T-cell (primary cell): Measurements from ENCODE around the gene PLEKHM1. TPM values are rescaled to one million over a fixed set of nuclear protein-coding genes. Genes with fewer than 3 reads are reported as not detected.
A peak's percentile ranks its signal among the peaks of the same experiment; 100 is the strongest.
"Not testable (repeated sequence)": the region's sequence is repeated elsewhere in the genome, so short reads cannot be mapped to it uniquely, and the experiment has no call there.

Experiments used
- ATAC-seq, 4 experiments: fragments of 200-7000 bp in 3 of 4; fragments of 150-1000 bp in 1 of 4; cut with Tn5 transposase; replicated peaks in 1 of 4; 1 replicate in 3 of 4; 2 replicates in 1 of 4; pipeline ENCODE4 v1.10.0; 2021; ENCODE audit warnings: moderate library complexity in 3 of 4, mild to moderate bottlenecking in 2 of 4, moderate number of reproducible peaks in 1 of 4
- CTCF ChIA-PET, 2 donors: fragments of 300-600 bp; sonication (Branson Sonifier 250); formaldehyde crosslinking; loops; one replicate each; lab custom pipeline; 2022; ENCODE audit warnings: antibody characterized with exemption in 2 of 2; lab: Charles Lee
- POLR2A ChIA-PET, 2 donors: fragments of 300-600 bp; sonication (Branson Sonifier 250); formaldehyde crosslinking; loops; one replicate each; lab custom pipeline; 2022; ENCODE audit warnings: antibody characterized with exemption in 2 of 2; lab: Charles Lee
- DNase-seq, 35 experiments: peaks; one replicate each; pipeline versions ENCODE4 v3.0.0 to v3.0.0-alpha.2; 2013 to 2023
- H3K27ac ChIP-seq: one replicate; pipeline ENCODE4 v1.5.1; 2013; ENCODE audit warnings: low read length
- H3K27me3 ChIP-seq, 2 experiments: replicated peaks in 1 of 2; 1 replicate in 1 of 2; 2 replicates in 1 of 2; pipeline versions ENCODE4 v1.6.1 to v1.7.0; 2013; ENCODE audit warnings: low read length in 1 of 2, mixed read lengths in 1 of 2; ENCODE audit not compliant: control insufficient read depth in 2 of 2, insufficient read depth in 2 of 2; ENCODE audit errors: extremely low read depth in 1 of 2
- H3K36me3 ChIP-seq, 2 donors: 1 replicate in 1 of 2; 2 replicates in 1 of 2; pipeline versions ENCODE4 v1.6.1 to v1.7.0; 2013; ENCODE audit warnings: low read length in 1 of 2; ENCODE audit not compliant: control insufficient read depth in 2 of 2, insufficient read depth in 1 of 2; ENCODE audit errors: extremely low read depth in 1 of 2
- H3K4me1 ChIP-seq, 2 experiments: 1 replicate in 1 of 2; 2 replicates in 1 of 2; pipeline versions ENCODE4 v1.6.1 to v1.7.0; 2013; ENCODE audit warnings: low read length in 2 of 2, mixed read lengths in 1 of 2; ENCODE audit not compliant: insufficient read depth in 2 of 2, control insufficient read depth in 1 of 2; ENCODE audit errors: extremely low read depth in 1 of 2
- H3K4me3 ChIP-seq, 2 donors: 1 replicate in 1 of 2; 2 replicates in 1 of 2; pipeline versions ENCODE4 v1.5.1 to v1.7.0; 2013; ENCODE audit warnings: mild to moderate bottlenecking in 2 of 2, low read length in 1 of 2, moderate library complexity in 1 of 2; ENCODE audit not compliant: control insufficient read depth in 1 of 2; ENCODE audit errors: extremely low read depth in 1 of 2
- H3K9me3 ChIP-seq: 2 replicates; pipeline ENCODE4 v1.7.0; 2013
- H3K27ac Mint-ChIP-seq, 2 donors: one replicate each; pipeline ENCODE4 v1.8.0; 2020 to 2021; ENCODE audit warnings: mild to moderate bottlenecking in 2 of 2, mixed read lengths in 2 of 2
- H3K27me3 Mint-ChIP-seq, 2 donors: one replicate each; pipeline ENCODE4 v1.8.0; 2021 to 2022; ENCODE audit warnings: mixed read lengths in 2 of 2
- H3K36me3 Mint-ChIP-seq: one replicate; pipeline ENCODE4 v1.8.0; 2021; ENCODE audit warnings: mixed read lengths
- H3K4me1 Mint-ChIP-seq, 3 donors: one replicate each; pipeline ENCODE4 v1.8.0; 2020 to 2022; ENCODE audit warnings: mixed read lengths in 3 of 3, mild to moderate bottlenecking in 1 of 3
- H3K4me3 Mint-ChIP-seq, 3 donors: one replicate each; pipeline ENCODE4 v1.8.0; 2020 to 2022; ENCODE audit warnings: mild to moderate bottlenecking in 3 of 3, mixed read lengths in 3 of 3, moderate library complexity in 3 of 3
- H3K9me3 Mint-ChIP-seq, 3 donors: one replicate each; pipeline ENCODE4 v1.8.0; 2020 to 2022; ENCODE audit warnings: mixed read lengths in 3 of 3
- WGBS: methylation state at CpG from one replicate; pipeline ENCODE4 v1.1.5; 2013; ENCODE audit warnings: missing lambda C conversion rate; ENCODE audit not compliant: insufficient coverage; 5-methylcytosine and 5-hydroxymethylcytosine counted together
- total RNA-seq, 35 experiments: library from RNA in 6 of 35; stranded (reverse) in 6 of 35; fragments of 120-200 nt in 1 of 35; gene quantifications; one replicate each; pipeline versions ENCODE4 v1.2.1 to v1.2.4 and lab custom pipeline; 2013 to 2026

PLEKHM1 gene
- total RNA-seq, 5 donors from 2014 or later (not counting 1 experiment from before 2014, with no cell fraction given), result 77.8 to 105 (median 79.4) TPM

DNA sequence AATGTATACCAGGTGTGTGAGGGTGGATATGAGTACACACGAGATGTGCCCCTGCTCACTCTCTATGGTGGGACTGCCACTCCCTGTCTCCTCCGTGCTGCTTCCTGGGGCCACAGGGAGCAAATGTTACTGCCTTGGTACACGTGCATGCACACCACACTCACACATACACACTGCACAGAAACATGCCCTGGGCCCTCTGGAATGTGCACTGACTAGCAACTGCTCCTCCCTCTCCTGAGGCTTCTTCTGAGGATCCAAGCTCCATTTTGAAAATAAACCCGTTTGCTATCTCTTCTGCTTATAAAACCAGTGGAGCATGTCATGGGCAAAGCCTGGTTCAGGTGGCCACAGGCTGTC lies 21.3 kb downstream of the PLEKHM1 start:
- ATAC-seq, DNase-seq, H3K27ac Mint-ChIP-seq, H3K4me3 ChIP-seq, H3K4me1 ChIP-seq, POLR2A ChIA-PET, H3K4me3 Mint-ChIP-seq, H3K27me3 ChIP-seq, H3K27me3 Mint-ChIP-seq, H3K9me3 ChIP-seq, H3K9me3 Mint-ChIP-seq, H3K4me1 Mint-ChIP-seq, H3K27ac ChIP-seq, CTCF ChIA-PET: not testable (repeated sequence)
- 90% methylated on average over 2 of the region's 4 CpGs for WGBS
- H3K36me3 Mint-ChIP-seq, result peaks cover 19% of the 10 kb centered on the region
- H3K36me3 ChIP-seq, result peaks cover 0 to 16% of the 10 kb centered on the region in 2 donors

DNA sequence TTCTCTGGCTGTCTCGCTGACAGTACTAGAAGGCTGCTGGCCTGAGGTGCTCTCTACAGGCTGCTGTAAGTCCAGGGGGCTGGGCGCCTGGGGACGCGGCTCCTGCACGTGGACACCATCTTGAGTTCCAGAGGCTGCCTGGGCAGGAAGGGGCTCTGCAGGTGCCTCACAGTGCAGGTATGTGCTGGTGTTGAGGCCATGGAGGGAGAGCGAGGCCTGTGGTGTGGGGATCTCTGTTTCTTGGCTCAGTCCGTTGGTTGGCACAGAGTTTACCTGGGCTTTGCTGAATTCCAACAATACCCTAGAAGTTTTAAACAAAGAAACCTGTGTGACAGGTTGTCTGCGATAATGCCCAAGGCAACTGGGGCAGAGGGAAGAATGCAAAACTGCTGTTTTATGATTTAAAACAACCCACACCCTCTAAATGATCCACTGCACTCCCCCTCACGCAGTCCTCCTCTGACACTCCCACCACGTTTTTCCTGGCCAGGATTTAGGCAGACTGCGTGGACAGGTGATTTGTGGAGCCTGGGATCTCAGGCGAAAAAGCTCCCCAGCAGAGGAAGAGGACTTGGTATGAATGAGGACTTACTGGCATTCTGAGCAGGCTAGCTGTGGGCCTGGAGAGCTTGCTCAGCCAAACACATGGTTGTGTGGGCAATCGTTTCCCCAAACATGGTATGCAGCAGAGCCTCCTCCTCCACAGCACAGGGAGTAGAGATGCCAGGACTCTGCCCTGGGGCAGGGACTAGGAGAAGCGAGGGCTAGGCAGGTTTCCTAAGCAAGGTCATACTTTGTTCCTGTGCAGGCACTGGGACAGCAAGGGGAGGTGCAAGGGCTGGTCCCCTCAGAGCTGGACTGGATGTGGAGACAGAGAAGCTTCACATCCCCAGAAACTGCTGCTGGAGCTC lies 22.0 kb downstream of the PLEKHM1 start:
- ATAC-seq, H3K27ac Mint-ChIP-seq, H3K4me3 Mint-ChIP-seq, CTCF ChIA-PET, H3K9me3 Mint-ChIP-seq, H3K27me3 Mint-ChIP-seq, H3K27me3 ChIP-seq, H3K4me1 ChIP-seq, H3K4me1 Mint-ChIP-seq, H3K4me3 ChIP-seq, POLR2A ChIA-PET, H3K27ac ChIP-seq, DNase-seq, H3K9me3 ChIP-seq: not testable (repeated sequence)
- H3K36me3 Mint-ChIP-seq, result peaks cover 19% of the 10 kb centered on the region
- 100% methylated on average over 1 of the region's 14 CpGs for WGBS
- peaks cover 0 to 16% of the 10 kb centered on the region in 2 donors for H3K36me3 ChIP-seq

DNA sequence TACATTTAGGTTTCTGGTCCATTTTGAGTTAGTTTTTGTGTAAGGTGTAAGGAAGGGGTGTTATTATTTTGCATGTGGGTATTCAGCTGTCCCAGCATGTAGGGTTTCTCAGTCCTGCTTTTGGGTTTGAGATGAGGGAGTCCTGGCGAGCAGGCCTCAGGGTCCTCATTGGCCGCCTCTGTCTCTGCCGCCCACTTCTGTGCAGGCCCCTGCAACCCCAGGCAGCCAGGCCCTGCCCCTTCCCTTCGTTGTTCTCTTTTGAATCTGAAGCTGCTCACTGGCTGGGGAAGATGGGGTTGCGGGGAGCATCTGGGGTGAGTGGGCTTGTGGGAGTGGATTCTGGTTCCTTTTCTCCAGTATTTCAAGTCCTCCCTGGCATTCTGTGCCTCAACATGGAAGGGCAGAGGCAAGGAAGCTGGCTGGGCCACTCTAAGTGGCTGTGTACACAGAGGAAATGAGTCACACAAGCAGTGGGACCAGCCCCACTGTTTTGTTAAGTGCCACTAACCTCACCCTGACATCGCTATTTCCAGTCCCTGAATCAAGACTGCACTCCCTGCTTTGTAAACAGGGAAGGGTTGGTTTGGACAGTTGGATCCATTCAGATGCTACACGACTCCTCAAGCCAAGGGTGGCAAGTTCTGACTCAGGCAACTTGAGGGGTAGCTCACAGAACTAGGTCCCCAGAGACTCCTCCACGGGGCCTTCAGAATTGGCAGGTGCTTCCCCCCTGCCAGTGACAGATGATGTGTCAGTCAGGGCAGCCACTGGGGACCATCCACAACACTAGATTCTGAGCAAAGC lies 28.8 kb downstream of the PLEKHM1 start:
- peak in 2 of 35 experiments; percentile 17 to 22 for DNase-seq
- H3K4me3 Mint-ChIP-seq, CTCF ChIA-PET, POLR2A ChIA-PET, H3K9me3 ChIP-seq, H3K27me3 ChIP-seq, H3K36me3 ChIP-seq, H3K9me3 Mint-ChIP-seq, H3K4me1 ChIP-seq, H3K4me3 ChIP-seq, H3K27me3 Mint-ChIP-seq: not testable (repeated sequence)
- Mint-ChIP-seq H3K36me3 (peaks cover 11% of the 10 kb centered on the region), H3K4me1 (peaks cover 0 to 16% (median 10%) of the 10 kb centered on the region in 3 donors), H3K27ac (peak overlapping the region; percentile 55 to 80)
- peak; percentile 55 to 91 (median 82) for ATAC-seq
- peak overlapping the region; percentile 38 for H3K27ac ChIP-seq
- WGBS, result no CpG with 5 or more reads among the region's 8 CpGs

DNA sequence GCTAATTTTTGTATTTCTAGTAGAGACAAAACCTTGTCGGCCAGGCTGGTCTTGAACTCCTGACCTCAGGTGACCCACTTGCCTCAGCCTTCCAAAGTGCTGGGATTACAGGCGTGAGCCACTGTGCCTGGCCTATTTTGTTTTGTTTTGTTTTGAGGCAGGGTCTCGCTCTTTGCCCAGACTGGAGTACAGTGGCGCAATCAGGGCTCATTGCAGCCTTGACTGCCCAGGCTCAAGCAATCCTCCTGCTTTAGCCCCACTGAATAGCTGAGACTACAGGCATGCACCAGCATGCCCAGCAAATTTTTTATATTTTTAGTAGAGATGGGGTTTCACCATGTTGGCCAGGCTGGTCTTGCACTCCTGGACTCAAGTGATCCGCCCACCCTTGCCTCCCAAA lies 30.1 kb downstream of the PLEKHM1 start:
- H3K4me3 Mint-ChIP-seq, H3K36me3 ChIP-seq, H3K9me3 Mint-ChIP-seq, DNase-seq, POLR2A ChIA-PET, H3K27ac Mint-ChIP-seq, H3K27me3 Mint-ChIP-seq, H3K27me3 ChIP-seq, H3K9me3 ChIP-seq, H3K4me3 ChIP-seq, ATAC-seq, H3K27ac ChIP-seq, H3K4me1 ChIP-seq, CTCF ChIA-PET: not testable (repeated sequence)
- WGBS, result 100% methylated on average over 2 of the region's 5 CpGs
- H3K4me1 Mint-ChIP-seq, result peaks cover 0 to 16% (median 10%) of the 10 kb centered on the region in 3 donors
- peaks cover 19% of the 10 kb centered on the region for H3K36me3 Mint-ChIP-seq

DNA sequence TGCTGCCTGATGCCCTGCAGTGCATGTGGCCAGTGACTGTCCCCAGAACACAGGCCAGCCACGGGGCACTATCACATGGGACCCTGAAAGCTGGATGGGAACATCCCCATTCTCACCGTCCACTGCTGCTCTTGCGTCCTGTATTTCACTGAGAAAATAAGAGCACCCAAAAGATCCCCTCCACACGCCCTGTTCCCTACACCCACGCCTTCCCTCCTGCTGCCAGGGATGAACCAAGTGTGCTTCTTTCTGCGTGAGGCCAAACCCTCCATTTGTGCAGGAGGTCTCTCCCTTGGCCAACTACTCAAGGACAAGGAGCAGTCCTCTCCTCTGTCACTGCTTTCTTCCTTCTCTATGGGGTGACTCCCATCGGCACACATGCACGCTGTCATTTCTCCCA lies 36.2 kb downstream of the PLEKHM1 start:
- H3K36me3 ChIP-seq, POLR2A ChIA-PET, H3K9me3 Mint-ChIP-seq, H3K4me1 ChIP-seq, H3K27ac ChIP-seq, H3K27me3 ChIP-seq, H3K9me3 ChIP-seq, H3K27me3 Mint-ChIP-seq, ATAC-seq, H3K4me3 Mint-ChIP-seq, H3K4me1 Mint-ChIP-seq, CTCF ChIA-PET, H3K4me3 ChIP-seq, DNase-seq, H3K27ac Mint-ChIP-seq: not testable (repeated sequence)
- 94% methylated on average over 6 of the region's 8 CpGs for WGBS
- peaks cover 23% of the 10 kb centered on the region for H3K36me3 Mint-ChIP-seq

DNA sequence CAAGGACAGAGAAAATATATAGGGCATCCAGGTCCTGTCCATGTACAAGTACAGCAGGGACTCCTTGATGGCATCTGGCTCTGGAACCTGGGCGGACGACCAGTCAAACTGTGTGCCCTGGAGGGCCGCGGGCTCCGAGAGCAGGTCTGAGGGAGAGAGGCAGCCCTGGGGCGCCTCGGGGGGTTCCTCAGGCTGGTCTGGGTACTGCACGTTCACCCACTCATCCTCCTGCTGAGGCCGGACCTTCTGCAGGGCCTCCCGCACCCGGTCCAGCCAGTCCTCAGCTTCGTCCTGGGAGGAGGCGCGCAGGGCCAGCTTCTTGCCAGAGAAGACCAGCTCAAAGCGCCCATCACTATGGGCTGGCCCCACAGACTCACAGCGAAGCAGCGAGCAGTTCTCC lies 36.8 kb downstream of the PLEKHM1 start:
- POLR2A ChIA-PET, H3K4me1 ChIP-seq, ATAC-seq, H3K36me3 ChIP-seq, H3K4me3 Mint-ChIP-seq, H3K9me3 ChIP-seq, DNase-seq, H3K9me3 Mint-ChIP-seq, H3K27ac ChIP-seq, CTCF ChIA-PET, H3K4me1 Mint-ChIP-seq, H3K4me3 ChIP-seq, H3K27ac Mint-ChIP-seq, H3K27me3 Mint-ChIP-seq, H3K27me3 ChIP-seq: not testable (repeated sequence)
- H3K36me3 Mint-ChIP-seq, result peaks cover 20% of the 10 kb centered on the region
- 94% methylated on average over 17 of the region's 17 CpGs for WGBS
